Lower leg skin (tissue), 3 donors: ENCODE results near the gene RAF1.

Experiments
- CTCF ChIP-seq, 3 donors: fragments of 450-650 bp; IDR thresholded peaks; one replicate each; pipeline ENCODE4 v1.5.1; 2016; ENCODE audit warnings: antibody characterized with exemption in 3 of 3, mild to moderate bottlenecking in 3 of 3, moderate library complexity in 2 of 3
- POLR2A ChIP-seq, 2 donors: fragments of 450-650 bp; IDR thresholded peaks; one replicate each; pipeline ENCODE4 v1.6.1; 2016 to 2017; ENCODE audit warnings: antibody characterized with exemption in 2 of 2, mild to moderate bottlenecking in 1 of 2, moderate library complexity in 1 of 2

GRCh38 chr3:12557473-12558100 lies 106.3 kb downstream of the RAF1 start:
- TF ChIP-seq CTCF (IDR thresholded peaks at IDR 0.05) (no peak), POLR2A (IDR thresholded peaks at IDR 0.05) (no peak)
